GM23248 (cell line): ENCODE data around the gene MON2.
"Not testable (repeated sequence)": the region's sequence is repeated elsewhere in the genome, so short reads cannot be mapped to it uniquely, and the experiment has no call there.

Experiments
- EZH2 ChIP-seq: fragments of 200-600 bp; sonication (generic); IDR thresholded peaks from 2 replicates; pipeline ENCODE4 v1.6.1; 2018; ENCODE audit warnings: antibody characterized with exemption, mild to moderate bottlenecking; ENCODE audit not compliant: insufficient read depth, poor library complexity, severe bottlenecking
- EZH2phosphoT487 ChIP-seq: fragments of 200-600 bp; sonication (generic); IDR thresholded peaks from 2 replicates; pipeline ENCODE4 v1.6.1; 2018; ENCODE audit warnings: antibody characterized with exemption, moderate library complexity, mild to moderate bottlenecking, low read depth; ENCODE audit not compliant: insufficient read depth

DNA sequence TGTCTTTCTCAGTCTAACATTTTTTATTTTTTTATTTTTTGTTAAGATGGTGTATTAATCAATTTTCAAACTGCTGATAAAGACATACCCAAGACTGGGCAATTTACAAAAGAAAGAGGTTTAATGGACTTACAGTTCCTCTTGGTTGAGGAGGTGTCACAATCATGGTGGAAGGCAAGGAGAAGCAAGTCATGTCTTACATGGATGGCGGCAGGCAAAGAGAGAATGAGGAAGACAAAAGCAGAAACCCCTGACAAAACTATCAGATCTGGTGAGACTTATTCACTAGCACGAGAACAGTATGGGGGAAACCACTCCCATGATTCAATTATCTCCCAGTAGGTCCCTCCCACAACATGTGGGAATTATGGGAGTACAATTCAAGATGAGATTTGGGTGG lies 11.2 kb upstream of the MON2 start:
- not testable (repeated sequence) for TF ChIP-seq EZH2, EZH2phosphoT487
